Body of pancreas (tissue), 4 donors: ENCODE measurements around the gene ATP8A2. TPM values are rescaled to one million over a fixed set of nuclear protein-coding genes. Genes with fewer than 3 reads are reported as not detected.

Experiments used
- ATAC-seq: fragments of 150-250 bp; one replicate; pipeline ENCODE4 v1.9.1; 2016
- DNase-seq, 4 donors: peaks; one replicate each; pipeline ENCODE4 v3.0.0-alpha.2; 2019
- H3K27ac ChIP-seq, 4 donors: fragments of 200-600 bp; sonication (generic); 1 replicate in 3 of 4; 2 replicates in 1 of 4; pipeline versions ENCODE4 v1.5.1 to v1.6.1; 2016 to 2019; ENCODE audit warnings: mild to moderate bottlenecking in 1 of 4, mixed read lengths in 1 of 4, moderate library complexity in 1 of 4
- H3K27me3 ChIP-seq, 2 donors: fragments of 200-600 bp; sonication (generic); one replicate each; pipeline ENCODE4 v1.6.0; 2016; ENCODE audit warnings: mild to moderate bottlenecking in 1 of 2
- H3K36me3 ChIP-seq, 2 donors: fragments of 200-600 bp; sonication (generic); replicated peaks in 1 of 2; 2 replicates each; pipeline ENCODE4 v1.5.1; 2016; ENCODE audit warnings: low read depth in 2 of 2; ENCODE audit not compliant: insufficient read depth in 1 of 2
- H3K4me1 ChIP-seq: fragments of 200-600 bp; sonication (generic); one replicate; pipeline ENCODE4 v1.6.0; 2016
- H3K4me3 ChIP-seq, 2 donors: fragments of 200-600 bp; sonication (generic); 1 replicate in 1 of 2; 2 replicates in 1 of 2; pipeline ENCODE4 v1.5.1; 2016 to 2019
- H3K9me3 ChIP-seq, 3 donors: fragments of 200-600 bp; sonication (generic); 1 replicate in 2 of 3; 2 replicates in 1 of 3; pipeline ENCODE4 v1.5.1; 2016
- CTCF ChIP-seq, 7 experiments: fragments of 450-650 bp in 4 of 7; fragments of 200-600 bp in 3 of 7; sonication (generic) in 3 of 7; IDR thresholded peaks; one replicate each; pipeline ENCODE4 v1.5.1; 2016 to 2019; ENCODE audit warnings: antibody characterized with exemption in 7 of 7
- POLR2A ChIP-seq, 3 donors: fragments of 450-650 bp; IDR thresholded peaks; one replicate each; pipeline ENCODE4 v1.6.1; 2016; ENCODE audit warnings: antibody characterized with exemption in 3 of 3, mild to moderate bottlenecking in 2 of 3
- WGBS, 2 donors: methylation state at CpG; one replicate each; pipeline ENCODE4 v1.1.5; 2017; 5-methylcytosine and 5-hydroxymethylcytosine counted together
- intact Hi-C: fragments of 100-400 bp; cut with DNase I; formaldehyde crosslinking; loops from one replicate; pipeline ENCODE4 v1.15.1; 2023
- total RNA-seq, 2 donors: library from RNA; depleted of rRNA; stranded (reverse); fragments of >200 nt; gene quantifications; one replicate each; pipeline ENCODE4 v1.1.0, GENCODE V29; 2016

Gene ATP8A2
- total RNA-seq, 2 donors from 2014 or later: under 0.01 TPM; not detected in 1

- Histone ChIP-seq H3K4me1 (no peaks in the 10 kb centered on the region), H3K4me3 (no peak overlapping the region), H3K27ac (no peak overlapping the region), H3K36me3 (no peaks in the 10 kb centered on the region), H3K27me3 (no peaks in the 10 kb centered on the region), H3K9me3 (no peaks in the 10 kb centered on the region)
- intact Hi-C loops: no loop called here
- no peak for DNase-seq
- TF ChIP-seq CTCF (IDR thresholded peaks at IDR 0.05) (no peak), POLR2A (IDR thresholded peaks at IDR 0.05) (no peak)
- 12 to 33% methylated on average over 1 of the region's 1 CpG for WGBS, 2 donors
- no peak for ATAC-seq
Measured at GRCh38 chr13:25649001-25649633, 277.3 kb downstream of the ATP8A2 start.

GRCh38 chr13:25652764-25653163 lies 281.0 kb downstream of the ATP8A2 start:
- no peak for DNase-seq
- TF ChIP-seq POLR2A (IDR thresholded peaks at IDR 0.05): no peak
- TF ChIP-seq CTCF (IDR thresholded peaks at IDR 0.05): no peak

GRCh38 chr13:25654322-25654721 lies 282.5 kb downstream of the ATP8A2 start:
- no peaks in the 10 kb centered on the region for H3K9me3 ChIP-seq
- no peak overlapping the region for H3K4me3 ChIP-seq
- no peak for ATAC-seq
- H3K4me1 ChIP-seq: peaks cover 4% of the 10 kb centered on the region
- H3K27ac ChIP-seq: no peak overlapping the region
- no peak for TF ChIP-seq POLR2A (IDR thresholded peaks at IDR 0.05)
- no peak for TF ChIP-seq CTCF (IDR thresholded peaks at IDR 0.05)
- WGBS, 2 donors: 65 to 68% methylated on average over 4 of the region's 4 CpGs
- H3K27me3 ChIP-seq: no peaks in the 10 kb centered on the region
- DNase-seq: no peak
- intact Hi-C loops: no loop called here
- no peaks in the 10 kb centered on the region for H3K36me3 ChIP-seq

More at GRCh38 chr13:25652764-25653163, 281.0 kb downstream of the ATP8A2 start:
- 57 to 59% methylated on average over 2 of the region's 2 CpGs for WGBS, 2 donors
- ATAC-seq: no peak
- Histone ChIP-seq H3K9me3 (no peaks in the 10 kb centered on the region), H3K4me1 (no peaks in the 10 kb centered on the region), H3K36me3 (no peaks in the 10 kb centered on the region), H3K27me3 (no peaks in the 10 kb centered on the region), H3K4me3 (no peak overlapping the region), H3K27ac (no peak overlapping the region)
- intact Hi-C loops: no loop called here

- Histone ChIP-seq H3K4me1 (peaks cover 4% of the 10 kb centered on the region), H3K36me3 (no peaks in the 10 kb centered on the region), H3K9me3 (no peaks in the 10 kb centered on the region), H3K4me3 (no peak overlapping the region), H3K27me3 (no peaks in the 10 kb centered on the region), H3K27ac (no peak overlapping the region)
- DNase-seq (no peak), ATAC-seq (no peak)
- intact Hi-C loops: no loop called here
- TF ChIP-seq POLR2A (IDR thresholded peaks at IDR 0.05): no peak
- no peak for TF ChIP-seq CTCF (IDR thresholded peaks at IDR 0.05)
- WGBS, 2 donors: 70 to 90% methylated on average over 3 of the region's 3 CpGs
Measured at GRCh38 chr13:25657157-25657556, 285.4 kb downstream of the ATP8A2 start.
